H9 (cell line): ENCODE measurements around the gene XIAP. TPM values are rescaled to one million over a fixed set of nuclear protein-coding genes. Genes with fewer than 3 reads are reported as not detected.

Experiments
- DNase-seq: peaks from one replicate; pipeline ENCODE4 v3.0.0-alpha.2; 2017
- H2AFZ ChIP-seq: one replicate; pipeline ENCODE4 v1.6.1; 2013; ENCODE audit warnings: mild to moderate bottlenecking, low read length, control low read depth, moderate library complexity
- H2AK5ac ChIP-seq: 2 replicates; pipeline ENCODE4 v1.6.1; 2013; ENCODE audit warnings: low read length, control low read depth, mixed read lengths; ENCODE audit not compliant: insufficient read length
- H2BK120ac ChIP-seq: one replicate; pipeline ENCODE4 v1.6.1; 2013; ENCODE audit warnings: low read depth, mild to moderate bottlenecking, low read length, control low read depth, inconsistent platforms; ENCODE audit not compliant: poor library complexity, severe bottlenecking
- H2BK12ac ChIP-seq: 2 replicates; pipeline ENCODE4 v1.6.1; 2013; ENCODE audit warnings: low read length, control low read depth, mixed read lengths, low read depth; ENCODE audit not compliant: insufficient read length
- H2BK15ac ChIP-seq: 2 replicates; pipeline ENCODE4 v1.6.1; 2013; ENCODE audit warnings: low read depth, low read length, control low read depth
- H2BK20ac ChIP-seq: one replicate; pipeline ENCODE4 v1.6.1; 2013; ENCODE audit warnings: low read depth, mild to moderate bottlenecking, low read length, control low read depth, inconsistent platforms; ENCODE audit not compliant: poor library complexity, severe bottlenecking
- H2BK5ac ChIP-seq: 2 replicates; pipeline ENCODE4 v1.6.1; 2013; ENCODE audit warnings: low read length, control low read depth, mixed read lengths; ENCODE audit not compliant: insufficient read length
- H3K14ac ChIP-seq: 2 replicates; pipeline ENCODE4 v1.6.1; 2013; ENCODE audit warnings: low read length, control low read depth; ENCODE audit not compliant: insufficient read depth
- H3K18ac ChIP-seq: 2 replicates; pipeline ENCODE4 v1.6.1; 2013; ENCODE audit warnings: low read depth, mild to moderate bottlenecking, mixed read lengths, low read length, control low read depth; ENCODE audit not compliant: insufficient read length
- H3K23ac ChIP-seq: 2 replicates; pipeline ENCODE4 v1.6.1; 2013; ENCODE audit warnings: low read length, control low read depth, mixed read lengths, low read depth; ENCODE audit not compliant: insufficient read length
- H3K23me2 ChIP-seq: 2 replicates; pipeline ENCODE4 v1.6.1; 2013; ENCODE audit warnings: low read depth, mild to moderate bottlenecking, mixed read lengths, low read length, control low read depth; ENCODE audit not compliant: insufficient read length, poor library complexity, severe bottlenecking
- H3K27ac ChIP-seq: 2 replicates; pipeline ENCODE4 v1.5.1; 2013; ENCODE audit warnings: low read length, control low read depth, mixed read lengths, low read depth; ENCODE audit not compliant: insufficient read length
- H3K27me3 ChIP-seq: 2 replicates; pipeline ENCODE4 v1.6.1; 2013; ENCODE audit warnings: low read length, control low read depth, inconsistent platforms; ENCODE audit not compliant: insufficient read depth
- H3K4ac ChIP-seq: 2 replicates; pipeline ENCODE4 v1.6.1; 2013; ENCODE audit warnings: low read depth, mild to moderate bottlenecking, control low read depth, inconsistent platforms, low read length, moderate library complexity
- H3K4me1 ChIP-seq: 2 replicates; pipeline ENCODE4 v1.6.1; 2013; ENCODE audit warnings: low read length, control low read depth, inconsistent platforms; ENCODE audit not compliant: insufficient read depth
- H3K4me2 ChIP-seq: 2 replicates; pipeline ENCODE4 v1.6.1; 2013; ENCODE audit warnings: low read length, control low read depth, mixed read lengths; ENCODE audit not compliant: insufficient read length, insufficient read depth
- H3K56ac ChIP-seq: 2 replicates; pipeline ENCODE4 v1.6.1; 2013; ENCODE audit warnings: low read depth, mild to moderate bottlenecking, mixed read lengths, low read length, control low read depth; ENCODE audit not compliant: insufficient read length
- H3K79me1 ChIP-seq: 2 replicates; pipeline ENCODE4 v1.6.1; 2013; ENCODE audit warnings: low read depth, mild to moderate bottlenecking, moderate library complexity, low read length, control low read depth, inconsistent platforms; ENCODE audit not compliant: insufficient read depth, poor library complexity, severe bottlenecking
- H3K79me2 ChIP-seq: 2 replicates; pipeline ENCODE4 v1.6.1; 2013; ENCODE audit warnings: low read length, control low read depth, inconsistent platforms; ENCODE audit not compliant: insufficient read depth
- H3K9ac ChIP-seq: 2 replicates; pipeline ENCODE4 v1.6.1; 2013; ENCODE audit warnings: low read length, control low read depth, mixed read lengths; ENCODE audit not compliant: insufficient read length; ENCODE audit errors: extremely low read depth
- H3K9me3 ChIP-seq: one replicate; pipeline ENCODE4 v1.6.1; 2013; ENCODE audit warnings: low read depth, low read length, inconsistent platforms; ENCODE audit not compliant: control insufficient read depth
- H3T11ph ChIP-seq: one replicate; pipeline ENCODE4 v1.6.1; 2013; ENCODE audit warnings: mild to moderate bottlenecking, low read length, control low read depth, inconsistent platforms
- H4K20me1 ChIP-seq: one replicate; pipeline ENCODE4 v1.6.1; 2013; ENCODE audit not compliant: control insufficient read depth, insufficient read length, insufficient read depth
- H4K5ac ChIP-seq: 2 replicates; pipeline ENCODE4 v1.6.1; 2013; ENCODE audit warnings: low read depth, mild to moderate bottlenecking, mixed read lengths, low read length, control low read depth; ENCODE audit not compliant: insufficient read length
- H4K8ac ChIP-seq: replicated peaks from 2 replicates; pipeline ENCODE4 v1.6.1; 2013; ENCODE audit warnings: low read length, control low read depth, mixed read lengths, low read depth; ENCODE audit not compliant: insufficient read length
- H4K91ac ChIP-seq: 2 replicates; pipeline ENCODE4 v1.6.1; 2013; ENCODE audit warnings: low read depth, mild to moderate bottlenecking, moderate library complexity, mixed read lengths, low read length, control low read depth; ENCODE audit not compliant: insufficient read length
- H3K27ac Mint-ChIP-seq, 3 experiments: 2 replicates in 2 of 3; 3 replicates in 1 of 3; pipeline ENCODE4 v1.8.0; 2020 to 2021; ENCODE audit warnings: mixed read lengths in 3 of 3, mild to moderate bottlenecking in 1 of 3, moderate library complexity in 1 of 3
- H3K27me3 Mint-ChIP-seq: 2 replicates; pipeline ENCODE4 v1.8.0; 2021; ENCODE audit warnings: low read depth, mild to moderate bottlenecking, moderate library complexity, mixed read lengths
- H3K36me3 Mint-ChIP-seq, 3 experiments: 2 replicates in 2 of 3; 3 replicates in 1 of 3; pipeline ENCODE4 v1.8.0; 2020 to 2021; ENCODE audit warnings: low read depth in 3 of 3, mixed read lengths in 3 of 3; ENCODE audit not compliant: insufficient read depth in 1 of 3
- H3K4me1 Mint-ChIP-seq, 2 experiments: 2 replicates each; pipeline ENCODE4 v1.8.0; 2020; ENCODE audit warnings: mixed read lengths in 2 of 2
- H3K4me3 Mint-ChIP-seq, 2 experiments: 2 replicates in 1 of 2; 3 replicates in 1 of 2; pipeline ENCODE4 v1.8.0; 2020 to 2021; ENCODE audit warnings: mild to moderate bottlenecking in 2 of 2, mixed read lengths in 2 of 2, moderate library complexity in 1 of 2
- H3K9me3 Mint-ChIP-seq, 2 experiments: 2 replicates in 1 of 2; 3 replicates in 1 of 2; pipeline ENCODE4 v1.8.0; 2020; ENCODE audit warnings: mild to moderate bottlenecking in 2 of 2, mixed read lengths in 2 of 2, moderate library complexity in 1 of 2
- WGBS: extraction: QIAGEN DNeasy Blood & Tissue Kit; methylation state at CpG from one replicate; pipeline ENCODE4 v1.1.7; 2013; ENCODE audit warnings: missing lambda C conversion rate, low lambda C conversion rate, mixed read lengths; ENCODE audit not compliant: insufficient read length; ENCODE audit errors: extremely low coverage; 5-methylcytosine and 5-hydroxymethylcytosine counted together
- total RNA-seq: library from RNA; stranded (reverse); gene quantifications from 2 replicates; pipeline ENCODE4 v1.2.1, GENCODE V29; 2021
- TF ChIP-seq, protein P1 (sequence below): fragments of 200-600 bp; sonication (generic); conservative IDR thresholded peaks from 3 replicates; pipeline ENCODE4 v1.8.0; 2021; ENCODE audit warnings: antibody characterized with exemption, mild to moderate bottlenecking

Gene XIAP
- total RNA-seq, 1 experiment from 2014 or later: 40.5 TPM

DNA sequence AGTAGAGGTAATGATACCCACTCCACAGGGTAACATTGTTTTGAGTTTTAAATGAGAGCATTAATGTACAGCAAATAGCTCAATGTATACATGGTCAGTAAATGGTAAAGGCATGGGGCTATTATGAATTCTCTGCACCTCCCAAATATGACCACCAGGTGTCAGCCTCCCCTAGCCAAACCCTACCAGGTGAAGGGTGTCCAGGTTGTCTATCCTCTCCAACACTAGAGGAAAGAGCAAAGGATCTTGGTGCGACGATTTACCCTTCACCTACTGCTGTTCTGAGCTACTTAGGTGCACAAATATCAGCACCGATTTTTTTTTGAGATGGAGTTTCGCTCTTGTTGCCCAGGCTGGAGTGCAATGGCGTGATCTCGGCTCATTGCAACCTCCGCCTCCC lies 26.5 kb upstream of the XIAP start:
- no peaks in the 10 kb centered on the region for H3K79me2 ChIP-seq
- H4K8ac ChIP-seq: no peak overlapping the region
- TF ChIP-seq, protein P1, sequence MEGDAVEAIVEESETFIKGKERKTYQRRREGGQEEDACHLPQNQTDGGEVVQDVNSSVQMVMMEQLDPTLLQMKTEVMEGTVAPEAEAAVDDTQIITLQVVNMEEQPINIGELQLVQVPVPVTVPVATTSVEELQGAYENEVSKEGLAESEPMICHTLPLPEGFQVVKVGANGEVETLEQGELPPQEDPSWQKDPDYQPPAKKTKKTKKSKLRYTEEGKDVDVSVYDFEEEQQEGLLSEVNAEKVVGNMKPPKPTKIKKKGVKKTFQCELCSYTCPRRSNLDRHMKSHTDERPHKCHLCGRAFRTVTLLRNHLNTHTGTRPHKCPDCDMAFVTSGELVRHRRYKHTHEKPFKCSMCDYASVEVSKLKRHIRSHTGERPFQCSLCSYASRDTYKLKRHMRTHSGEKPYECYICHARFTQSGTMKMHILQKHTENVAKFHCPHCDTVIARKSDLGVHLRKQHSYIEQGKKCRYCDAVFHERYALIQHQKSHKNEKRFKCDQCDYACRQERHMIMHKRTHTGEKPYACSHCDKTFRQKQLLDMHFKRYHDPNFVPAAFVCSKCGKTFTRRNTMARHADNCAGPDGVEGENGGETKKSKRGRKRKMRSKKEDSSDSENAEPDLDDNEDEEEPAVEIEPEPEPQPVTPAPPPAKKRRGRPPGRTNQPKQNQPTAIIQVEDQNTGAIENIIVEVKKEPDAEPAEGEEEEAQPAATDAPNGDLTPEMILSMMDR: peak; percentile 79
- no peak overlapping the region for H2BK5ac ChIP-seq
- H3K4me1 Mint-ChIP-seq: peaks cover 6 to 12% of the 10 kb centered on the region in 2 experiments
- H3K18ac ChIP-seq: no peak overlapping the region
- H2AFZ ChIP-seq: no peak overlapping the region
- no peaks in the 10 kb centered on the region for H3K4me1 ChIP-seq
- no peak overlapping the region for H3K27ac ChIP-seq
- no peak overlapping the region for H2BK20ac ChIP-seq
- H3K79me1 ChIP-seq: no peaks in the 10 kb centered on the region
- peaks cover 0 to 5% (median 4%) of the 10 kb centered on the region in 3 experiments; a peak in 4 of 7 replicates for H3K36me3 Mint-ChIP-seq
- H3K9me3 Mint-ChIP-seq: peaks cover 6 to 59% of the 10 kb centered on the region in 2 experiments; a peak in 3 of 5 replicates
- no peak overlapping the region for H4K91ac ChIP-seq
- no peak overlapping the region for H2BK15ac ChIP-seq
- H3K9ac ChIP-seq: no peak overlapping the region
- H3K27me3 Mint-ChIP-seq: no peaks in the 10 kb centered on the region
- H2BK12ac ChIP-seq: no peak overlapping the region
- H3K9me3 ChIP-seq: peaks cover 13% of the 10 kb centered on the region
- H4K5ac ChIP-seq: no peak overlapping the region
- H3K27ac Mint-ChIP-seq: no peak overlapping the region
- no peak overlapping the region for H3K23ac ChIP-seq
- H4K20me1 ChIP-seq: no peaks in the 10 kb centered on the region
- no peak overlapping the region for H3K4ac ChIP-seq
- H3K4me2 ChIP-seq: no peak overlapping the region
- no peak overlapping the region for H2BK120ac ChIP-seq
- H3K56ac ChIP-seq: no peak overlapping the region
- WGBS: no CpG with 5 or more reads among the region's 7 CpGs
- no peaks in the 10 kb centered on the region for H3K23me2 ChIP-seq
- no peaks in the 10 kb centered on the region for H3K27me3 ChIP-seq
- H3T11ph ChIP-seq: no peak overlapping the region
- H3K14ac ChIP-seq: no peak overlapping the region
- peak; percentile 50 for DNase-seq
- no peak overlapping the region for H3K4me3 Mint-ChIP-seq
- H2AK5ac ChIP-seq: no peak overlapping the region
